PC-3 (cell line): ENCODE data around the gene TAF5L. TPM values are rescaled to one million over a fixed set of nuclear protein-coding genes. Genes with fewer than 3 reads are reported as not detected.

Experiments used
- ATAC-seq: fragments of 200-7000 bp; cut with Tn5 transposase; 2 replicates; pipeline ENCODE4 v1.9.1; 2020; ENCODE audit warnings: mild to moderate bottlenecking, moderate library complexity
- BruUV-seq: library from RNA; stranded (reverse); fragments of 400-500 nt; replicated peaks from 2 replicates; lab custom pipeline; 2021; lab: Mats Ljungman, UMichigan
- CTCF ChIA-PET: fragments of 300-600 bp; sonication (Branson Sonifier 250); formaldehyde crosslinking; loops from one replicate; lab custom pipeline; 2022; ENCODE audit warnings: antibody characterized with exemption; lab: Charles Lee
- POLR2A ChIA-PET: fragments of 300-600 bp; sonication (Branson Sonifier 250); formaldehyde crosslinking; loops from one replicate; lab custom pipeline; 2022; ENCODE audit warnings: antibody characterized with exemption; ENCODE audit not compliant: unreplicated experiment; lab: Charles Lee
- DNase-seq: peaks from one replicate; pipeline ENCODE4 v3.0.0-alpha.2; 2015
- H2AFZ ChIP-seq: fragments of 300-600 bp; sonication (generic); 2 replicates; pipeline ENCODE4 v1.6.0; 2016; ENCODE audit warnings: antibody characterized with exemption, low read length
- H3F3A ChIP-seq: fragments of 300-600 bp; sonication (generic); one replicate; pipeline ENCODE4 v1.6.0; 2017; ENCODE audit warnings: antibody characterized with exemption, low read length, control low read depth, mild to moderate bottlenecking; ENCODE audit not compliant: unreplicated experiment
- H3K27ac ChIP-seq: fragments of 300-600 bp; sonication (generic); 2 replicates; pipeline ENCODE4 v1.5.1; 2016; ENCODE audit warnings: mild to moderate bottlenecking, low read length
- H3K27me3 ChIP-seq: fragments of 300-600 bp; sonication (generic); 2 replicates; pipeline ENCODE4 v1.6.1; 2016; ENCODE audit warnings: low read length, mixed read lengths
- H3K36me3 ChIP-seq: fragments of 300-600 bp; sonication (generic); 2 replicates; pipeline ENCODE4 v1.6.1; 2016; ENCODE audit warnings: low read depth, mixed run types, low read length, mixed read lengths
- H3K4me1 ChIP-seq: fragments of 300-600 bp; sonication (generic); 2 replicates; pipeline ENCODE4 v1.5.1; 2016; ENCODE audit warnings: low read length; ENCODE audit not compliant: insufficient read depth
- H3K4me2 ChIP-seq: fragments of 300-600 bp; sonication (generic); 2 replicates; pipeline ENCODE4 v1.6.0; 2016; ENCODE audit warnings: low read length
- H3K4me3 ChIP-seq: fragments of 300-600 bp; sonication (generic); 2 replicates; pipeline ENCODE4 v1.5.1; 2016; ENCODE audit warnings: mild to moderate bottlenecking, low read length, mixed read lengths
- H3K79me2 ChIP-seq: fragments of 300-600 bp; sonication (generic); 2 replicates; pipeline ENCODE4 v1.6.1; 2017; ENCODE audit warnings: low read length, mixed read lengths
- H3K9ac ChIP-seq: fragments of 300-600 bp; sonication (generic); 2 replicates; pipeline ENCODE4 v1.6.0; 2016; ENCODE audit warnings: mild to moderate bottlenecking, low read length
- H3K9me2 ChIP-seq: fragments of 300-600 bp; sonication (generic); replicated peaks from 2 replicates; pipeline ENCODE4 v1.6.1; 2016; ENCODE audit warnings: mixed run types, low read length, mixed read lengths
- H3K9me3 ChIP-seq: fragments of 300-600 bp; sonication (generic); 2 replicates; pipeline ENCODE4 v1.6.1; 2016; ENCODE audit warnings: low read length, mixed read lengths
- H4K20me1 ChIP-seq: fragments of 300-600 bp; sonication (generic); 2 replicates; pipeline ENCODE4 v1.6.1; 2016; ENCODE audit warnings: low read length, mixed read lengths
- EZH2 ChIP-seq: fragments of 300-600 bp; sonication (generic); IDR thresholded peaks from one replicate; pipeline ENCODE4 v1.6.1; 2017; ENCODE audit warnings: antibody characterized with exemption, mild to moderate bottlenecking, low read length; ENCODE audit not compliant: unreplicated experiment
- EZH2phosphoT487 ChIP-seq: fragments of 300-600 bp; sonication (generic); IDR thresholded peaks from 2 replicates; pipeline ENCODE4 v1.6.1; 2018; ENCODE audit warnings: mild to moderate bottlenecking, antibody characterized with exemption, low read length, borderline replicate concordance
- intact Hi-C: fragments of 100-400 bp; cut with micrococcal nuclease; formaldehyde crosslinking; loops from 2 replicates; pipeline ENCODE4 v1.9.0; 2023
- total RNA-seq: library from RNA; depleted of rRNA; stranded (reverse); fragments of >200 nt; gene quantifications from 2 replicates; pipeline ENCODE4 v1.2.3, GENCODE V29; 2014
- TF ChIP-seq, protein P1 (sequence below): fragments of 300-600 bp; sonication (generic); conservative IDR thresholded peaks from 2 replicates; pipeline ENCODE4 v1.5.1; 2017; ENCODE audit warnings: antibody characterized with exemption, low read depth, mild to moderate bottlenecking, low read length

The TAF5L gene
- total RNA-seq, 1 experiment from 2014 or later, result 24.2 TPM

DNA sequence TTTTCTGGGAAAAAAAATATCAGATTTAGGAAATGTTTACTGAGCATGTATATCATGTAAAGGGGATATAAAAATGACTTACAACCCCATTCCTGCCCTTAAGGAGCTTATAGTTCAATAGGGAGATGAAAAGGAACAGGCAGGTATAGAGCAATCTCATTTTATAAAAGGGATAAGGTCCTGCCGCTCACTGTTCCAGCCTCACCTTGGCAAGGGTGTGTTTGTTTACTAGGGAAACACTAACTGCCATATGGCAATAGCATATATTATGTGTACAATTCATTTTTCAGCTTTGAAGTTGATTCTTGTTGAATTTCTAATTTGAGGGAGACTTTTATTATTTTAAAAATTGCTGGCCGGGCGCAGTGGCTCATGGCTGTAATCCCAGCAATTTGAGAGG, 25.6 kb upstream of the TAF5L start:
- TF ChIP-seq EZH2phosphoT487 (no peak), EZH2 (no peak)
- TF ChIP-seq, protein P1, sequence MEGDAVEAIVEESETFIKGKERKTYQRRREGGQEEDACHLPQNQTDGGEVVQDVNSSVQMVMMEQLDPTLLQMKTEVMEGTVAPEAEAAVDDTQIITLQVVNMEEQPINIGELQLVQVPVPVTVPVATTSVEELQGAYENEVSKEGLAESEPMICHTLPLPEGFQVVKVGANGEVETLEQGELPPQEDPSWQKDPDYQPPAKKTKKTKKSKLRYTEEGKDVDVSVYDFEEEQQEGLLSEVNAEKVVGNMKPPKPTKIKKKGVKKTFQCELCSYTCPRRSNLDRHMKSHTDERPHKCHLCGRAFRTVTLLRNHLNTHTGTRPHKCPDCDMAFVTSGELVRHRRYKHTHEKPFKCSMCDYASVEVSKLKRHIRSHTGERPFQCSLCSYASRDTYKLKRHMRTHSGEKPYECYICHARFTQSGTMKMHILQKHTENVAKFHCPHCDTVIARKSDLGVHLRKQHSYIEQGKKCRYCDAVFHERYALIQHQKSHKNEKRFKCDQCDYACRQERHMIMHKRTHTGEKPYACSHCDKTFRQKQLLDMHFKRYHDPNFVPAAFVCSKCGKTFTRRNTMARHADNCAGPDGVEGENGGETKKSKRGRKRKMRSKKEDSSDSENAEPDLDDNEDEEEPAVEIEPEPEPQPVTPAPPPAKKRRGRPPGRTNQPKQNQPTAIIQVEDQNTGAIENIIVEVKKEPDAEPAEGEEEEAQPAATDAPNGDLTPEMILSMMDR, result no peak
- no peak for ATAC-seq
- intact Hi-C loops, result no loop called here

DNA sequence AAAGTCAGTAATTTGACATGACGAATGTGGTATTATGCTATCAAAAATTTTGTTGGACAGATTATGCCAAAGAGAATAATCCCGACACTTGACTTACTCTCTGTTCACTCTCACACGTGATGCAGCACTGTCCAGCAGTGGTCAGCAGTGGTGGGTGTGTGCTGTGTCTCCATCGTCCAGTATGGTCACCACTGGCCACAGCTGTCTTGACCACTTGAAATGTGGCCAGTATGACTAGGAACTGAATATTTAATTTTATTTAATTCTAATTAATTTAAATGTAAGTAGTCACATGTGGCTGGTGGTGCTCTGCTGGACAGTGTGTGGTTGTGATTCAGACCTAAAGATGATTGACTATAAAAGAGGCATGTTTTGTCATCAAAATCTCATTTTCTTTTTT, 24.1 kb upstream of the TAF5L start:
- TF ChIP-seq EZH2, result no peak
- TF ChIP-seq EZH2phosphoT487, result no peak
- TF ChIP-seq, protein P1, result no peak
- H2AFZ ChIP-seq, result no peak overlapping the region
- no peak overlapping the region for H3K9ac ChIP-seq
- no TSS peak for BruUV-seq
- H3K9me3 ChIP-seq, result no peaks in the 10 kb centered on the region
- CTCF ChIA-PET, result no interaction called here
- H3K27me3 ChIP-seq, result no peaks in the 10 kb centered on the region
- H3K27ac ChIP-seq, result no peak overlapping the region
- H3K4me3 ChIP-seq, result no peak overlapping the region
- no peaks in the 10 kb centered on the region for H3F3A ChIP-seq
- peaks cover 61% of the 10 kb centered on the region for H3K36me3 ChIP-seq
- DNase-seq, result no peak
- H3K4me2 ChIP-seq, result no peak overlapping the region
- no peaks in the 10 kb centered on the region for H3K79me2 ChIP-seq
- H3K9me2 ChIP-seq, result no peaks in the 10 kb centered on the region
- no peak for ATAC-seq
- POLR2A ChIA-PET, result no interaction called here
- intact Hi-C loops, result no loop called here
- no peaks in the 10 kb centered on the region for H4K20me1 ChIP-seq
- H3K4me1 ChIP-seq, result no peaks in the 10 kb centered on the region

More for the DNA sequence above, 25.6 kb upstream of the TAF5L start:
- Histone ChIP-seq H3F3A (no peaks in the 10 kb centered on the region), H3K4me3 (no peak overlapping the region), H4K20me1 (no peaks in the 10 kb centered on the region), H3K4me2 (no peak overlapping the region), H3K4me1 (no peaks in the 10 kb centered on the region), H3K9ac (no peak overlapping the region), H3K36me3 (peaks cover 67% of the 10 kb centered on the region), H3K9me2 (no peaks in the 10 kb centered on the region), H2AFZ (no peak overlapping the region), H3K9me3 (no peaks in the 10 kb centered on the region), H3K27me3 (no peaks in the 10 kb centered on the region), H3K79me2 (no peaks in the 10 kb centered on the region), H3K27ac (no peak overlapping the region)
- no peak for DNase-seq
- POLR2A ChIA-PET, result no interaction called here
- no TSS peak for BruUV-seq
- CTCF ChIA-PET, result no interaction called here

DNA sequence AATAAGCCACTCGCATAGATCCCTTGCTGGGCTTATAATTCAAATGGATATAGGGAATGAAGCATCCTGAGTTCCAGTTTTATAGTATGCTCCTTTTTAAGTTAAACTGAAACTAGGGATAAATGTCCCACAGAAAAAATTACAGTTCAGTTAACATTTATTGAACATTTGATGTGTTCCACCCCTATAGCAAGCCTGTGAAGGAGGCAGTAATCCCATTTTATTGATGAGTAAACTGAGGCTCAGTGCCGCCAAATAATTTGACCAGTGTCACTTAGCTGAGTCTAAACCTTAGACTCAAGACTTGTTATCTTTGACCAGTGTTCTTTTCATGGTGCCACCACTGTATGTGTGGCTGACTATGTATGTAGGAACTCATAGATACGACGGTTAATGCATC, 22.5 kb upstream of the TAF5L start:
- Histone ChIP-seq H3K9me2 (no peaks in the 10 kb centered on the region), H3K4me2 (no peak overlapping the region), H3K9me3 (no peaks in the 10 kb centered on the region), H3K4me3 (no peak overlapping the region), H3K27me3 (no peaks in the 10 kb centered on the region), H4K20me1 (no peaks in the 10 kb centered on the region; the same call in 1 of the 2 replicates), H3K36me3 (peaks cover 66% of the 10 kb centered on the region), H3K4me1 (no peaks in the 10 kb centered on the region), H2AFZ (no peak overlapping the region), H3F3A (no peaks in the 10 kb centered on the region), H3K9ac (no peak overlapping the region), H3K27ac (no peak overlapping the region), H3K79me2 (0 out of 2 replicates have a peak, but pooled peaks cover 6% of the 10 kb centered on the region)
- ChIA-PET CTCF (no interaction called here), POLR2A (no interaction called here)
- no TSS peak for BruUV-seq
- TF ChIP-seq, protein P1, result no peak
- TF ChIP-seq EZH2 (no peak), EZH2phosphoT487 (no peak)
- no peak for DNase-seq
- no peak for ATAC-seq
- intact Hi-C loops, result no loop called here
